ENCODE results near the gene ARHGDIG. TPM values are rescaled to one million over a fixed set of nuclear protein-coding genes. Genes with fewer than 3 reads are reported as not detected.

The ARHGDIG gene
- total and polyA plus RNA-seq, 2 donors from 2014 or later = 0.88 TPM; not detected in 1

- intact Hi-C loops (cut with DNase I) = no loop called here
- H3K36me3 ChIP-seq (ENCODE audit: control insufficient read depth in 2 of 3, insufficient read depth in 3 of 3, low read length in 3 of 3) = no peaks in the 10 kb centered on the region
- no peaks in the 10 kb centered on the region for H3K9me3 ChIP-seq (ENCODE audit: control insufficient read depth in 2 of 3, insufficient read depth in 1 of 3, low read length in 3 of 3)
- H3K9ac ChIP-seq (ENCODE audit: low read length in 3 of 3) = no peak overlapping the region
- no peak overlapping the region for H3K4me3 ChIP-seq (ENCODE audit: low read length in 3 of 3)
- no peak for DNase-seq
- no peaks in the 10 kb centered on the region for H3K4me1 ChIP-seq (ENCODE audit: control insufficient read depth in 2 of 3, insufficient read depth in 2 of 3, low read depth in 1 of 3, low read length in 3 of 3)
- TF ChIP-seq, protein P1, sequence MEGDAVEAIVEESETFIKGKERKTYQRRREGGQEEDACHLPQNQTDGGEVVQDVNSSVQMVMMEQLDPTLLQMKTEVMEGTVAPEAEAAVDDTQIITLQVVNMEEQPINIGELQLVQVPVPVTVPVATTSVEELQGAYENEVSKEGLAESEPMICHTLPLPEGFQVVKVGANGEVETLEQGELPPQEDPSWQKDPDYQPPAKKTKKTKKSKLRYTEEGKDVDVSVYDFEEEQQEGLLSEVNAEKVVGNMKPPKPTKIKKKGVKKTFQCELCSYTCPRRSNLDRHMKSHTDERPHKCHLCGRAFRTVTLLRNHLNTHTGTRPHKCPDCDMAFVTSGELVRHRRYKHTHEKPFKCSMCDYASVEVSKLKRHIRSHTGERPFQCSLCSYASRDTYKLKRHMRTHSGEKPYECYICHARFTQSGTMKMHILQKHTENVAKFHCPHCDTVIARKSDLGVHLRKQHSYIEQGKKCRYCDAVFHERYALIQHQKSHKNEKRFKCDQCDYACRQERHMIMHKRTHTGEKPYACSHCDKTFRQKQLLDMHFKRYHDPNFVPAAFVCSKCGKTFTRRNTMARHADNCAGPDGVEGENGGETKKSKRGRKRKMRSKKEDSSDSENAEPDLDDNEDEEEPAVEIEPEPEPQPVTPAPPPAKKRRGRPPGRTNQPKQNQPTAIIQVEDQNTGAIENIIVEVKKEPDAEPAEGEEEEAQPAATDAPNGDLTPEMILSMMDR (IDR thresholded peaks at IDR 0.05; ENCODE audit: borderline replicate concordance, extremely low read depth, insufficient read depth) = no peak
- no peaks in the 10 kb centered on the region for H3K27me3 ChIP-seq (ENCODE audit: control insufficient read depth, insufficient read depth, low read length)
- H3K27ac ChIP-seq (ENCODE audit: low read depth in 2 of 2, low read length in 2 of 2) = no peak overlapping the region
- no peak for FAIRE-seq
These were observed 860 bp upstream of the ARHGDIG start for GRCh38 chr16:279531-279930.

GRCh38 chr16:280005-280460, 358 bp upstream of the ARHGDIG start:
- no peaks in the 10 kb centered on the region for H3K27me3 ChIP-seq (ENCODE audit: control insufficient read depth, insufficient read depth, low read length)
- H3K9me3 ChIP-seq (ENCODE audit: control insufficient read depth in 2 of 3, insufficient read depth in 1 of 3, low read length in 3 of 3) = no peaks in the 10 kb centered on the region
- no peak for DNase-seq
- no peak overlapping the region for H3K4me3 ChIP-seq (ENCODE audit: low read length in 3 of 3)
- H3K9ac ChIP-seq (ENCODE audit: low read length in 3 of 3) = no peak overlapping the region
- no peak overlapping the region for H3K27ac ChIP-seq (ENCODE audit: low read depth in 2 of 2, low read length in 2 of 2)
- no peaks in the 10 kb centered on the region for H3K36me3 ChIP-seq (ENCODE audit: control insufficient read depth in 2 of 3, insufficient read depth in 3 of 3, low read length in 3 of 3)
- no peak for FAIRE-seq
- TF ChIP-seq, protein P1 (IDR thresholded peaks at IDR 0.05; ENCODE audit: borderline replicate concordance, extremely low read depth, insufficient read depth) = no peak
- H3K4me1 ChIP-seq (ENCODE audit: control insufficient read depth in 2 of 3, insufficient read depth in 2 of 3, low read depth in 1 of 3, low read length in 3 of 3) = no peaks in the 10 kb centered on the region
- intact Hi-C loops (cut with DNase I) = no loop called here

GRCh38 chr16:280991-281659, 734 bp downstream of the ARHGDIG start:
- TF ChIP-seq, protein P1 (IDR thresholded peaks at IDR 0.05; ENCODE audit: borderline replicate concordance, extremely low read depth, insufficient read depth) = no peak
- intact Hi-C loops (cut with DNase I) = no loop called here
- Histone ChIP-seq H3K9me3 (ENCODE audit: control insufficient read depth in 2 of 3, insufficient read depth in 1 of 3, low read length in 3 of 3) (no peaks in the 10 kb centered on the region), H3K36me3 (ENCODE audit: control insufficient read depth in 2 of 3, insufficient read depth in 3 of 3, low read length in 3 of 3) (no peaks in the 10 kb centered on the region), H3K9ac (ENCODE audit: low read length in 3 of 3) (no peak overlapping the region), H3K4me1 (ENCODE audit: control insufficient read depth in 2 of 3, insufficient read depth in 2 of 3, low read depth in 1 of 3, low read length in 3 of 3) (no peaks in the 10 kb centered on the region), H3K4me3 (ENCODE audit: low read length in 3 of 3) (no peak overlapping the region), H3K27ac (ENCODE audit: low read depth in 2 of 2, low read length in 2 of 2) (no peak overlapping the region), H3K27me3 (ENCODE audit: control insufficient read depth, insufficient read depth, low read length) (no peaks in the 10 kb centered on the region)
- FAIRE-seq (no peak), DNase-seq (no peak)

All from kidney (tissue), 14 donors.